Measurements from ENCODE around the gene ADGRF3.

Gene ADGRF3, protein sequence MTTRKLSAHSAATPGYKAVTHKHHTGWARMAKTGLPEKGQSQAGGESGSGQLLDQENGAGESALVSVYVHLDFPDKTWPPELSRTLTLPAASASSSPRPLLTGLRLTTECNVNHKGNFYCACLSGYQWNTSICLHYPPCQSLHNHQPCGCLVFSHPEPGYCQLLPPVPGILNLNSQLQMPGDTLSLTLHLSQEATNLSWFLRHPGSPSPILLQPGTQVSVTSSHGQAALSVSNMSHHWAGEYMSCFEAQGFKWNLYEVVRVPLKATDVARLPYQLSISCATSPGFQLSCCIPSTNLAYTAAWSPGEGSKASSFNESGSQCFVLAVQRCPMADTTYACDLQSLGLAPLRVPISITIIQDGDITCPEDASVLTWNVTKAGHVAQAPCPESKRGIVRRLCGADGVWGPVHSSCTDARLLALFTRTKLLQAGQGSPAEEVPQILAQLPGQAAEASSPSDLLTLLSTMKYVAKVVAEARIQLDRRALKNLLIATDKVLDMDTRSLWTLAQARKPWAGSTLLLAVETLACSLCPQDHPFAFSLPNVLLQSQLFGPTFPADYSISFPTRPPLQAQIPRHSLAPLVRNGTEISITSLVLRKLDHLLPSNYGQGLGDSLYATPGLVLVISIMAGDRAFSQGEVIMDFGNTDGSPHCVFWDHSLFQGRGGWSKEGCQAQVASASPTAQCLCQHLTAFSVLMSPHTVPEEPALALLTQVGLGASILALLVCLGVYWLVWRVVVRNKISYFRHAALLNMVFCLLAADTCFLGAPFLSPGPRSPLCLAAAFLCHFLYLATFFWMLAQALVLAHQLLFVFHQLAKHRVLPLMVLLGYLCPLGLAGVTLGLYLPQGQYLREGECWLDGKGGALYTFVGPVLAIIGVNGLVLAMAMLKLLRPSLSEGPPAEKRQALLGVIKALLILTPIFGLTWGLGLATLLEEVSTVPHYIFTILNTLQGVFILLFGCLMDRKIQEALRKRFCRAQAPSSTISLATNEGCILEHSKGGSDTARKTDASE

DNA sequence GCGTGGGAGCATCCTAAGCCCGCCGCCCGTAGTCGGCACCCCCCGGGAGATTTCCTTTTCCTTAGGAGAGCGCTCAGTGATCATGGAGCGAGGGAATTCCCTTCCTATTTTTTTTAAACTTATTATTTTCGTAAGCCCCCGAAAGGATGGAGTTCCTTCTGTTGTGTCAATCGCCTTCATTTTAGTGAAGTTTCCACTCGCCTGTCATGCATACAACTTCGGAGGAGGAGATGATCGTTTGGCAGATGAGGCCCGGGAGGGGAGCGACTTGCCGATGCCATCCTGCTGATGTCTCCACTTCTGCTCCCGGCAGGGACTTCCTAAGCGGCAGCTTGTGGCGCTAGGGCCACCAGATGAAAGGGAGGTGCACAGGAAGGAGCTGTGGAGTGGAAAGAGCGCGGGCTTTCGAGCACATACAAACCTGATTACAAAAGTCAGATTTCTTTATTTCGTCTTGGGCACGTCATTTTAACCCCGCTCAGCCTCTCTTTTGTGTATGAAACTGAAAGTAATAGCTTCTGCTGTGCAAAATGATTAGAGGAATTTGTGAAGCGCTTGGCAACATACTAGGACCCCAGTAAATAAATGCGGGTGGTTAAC lies at the start of gene ADGRF3:
ADGRF3 (minus strand) TSS at position 336 of the 600 bp plus-strand sequence. CDS start 555 bp downstream, outside the sequence.
- H3K4me3 ChIP-seq (replicated peaks; ENCODE audit: low read depth, low read length) = peak within 1 kb of the TSS; percentile 95
- TF ChIP-seq, protein P1, sequence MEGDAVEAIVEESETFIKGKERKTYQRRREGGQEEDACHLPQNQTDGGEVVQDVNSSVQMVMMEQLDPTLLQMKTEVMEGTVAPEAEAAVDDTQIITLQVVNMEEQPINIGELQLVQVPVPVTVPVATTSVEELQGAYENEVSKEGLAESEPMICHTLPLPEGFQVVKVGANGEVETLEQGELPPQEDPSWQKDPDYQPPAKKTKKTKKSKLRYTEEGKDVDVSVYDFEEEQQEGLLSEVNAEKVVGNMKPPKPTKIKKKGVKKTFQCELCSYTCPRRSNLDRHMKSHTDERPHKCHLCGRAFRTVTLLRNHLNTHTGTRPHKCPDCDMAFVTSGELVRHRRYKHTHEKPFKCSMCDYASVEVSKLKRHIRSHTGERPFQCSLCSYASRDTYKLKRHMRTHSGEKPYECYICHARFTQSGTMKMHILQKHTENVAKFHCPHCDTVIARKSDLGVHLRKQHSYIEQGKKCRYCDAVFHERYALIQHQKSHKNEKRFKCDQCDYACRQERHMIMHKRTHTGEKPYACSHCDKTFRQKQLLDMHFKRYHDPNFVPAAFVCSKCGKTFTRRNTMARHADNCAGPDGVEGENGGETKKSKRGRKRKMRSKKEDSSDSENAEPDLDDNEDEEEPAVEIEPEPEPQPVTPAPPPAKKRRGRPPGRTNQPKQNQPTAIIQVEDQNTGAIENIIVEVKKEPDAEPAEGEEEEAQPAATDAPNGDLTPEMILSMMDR (IDR thresholded peaks at IDR 0.05; ENCODE audit: low read length, missing control alignments) = no peak
- DNase-seq (ENCODE audit: low read depth) = no peak

DNA sequence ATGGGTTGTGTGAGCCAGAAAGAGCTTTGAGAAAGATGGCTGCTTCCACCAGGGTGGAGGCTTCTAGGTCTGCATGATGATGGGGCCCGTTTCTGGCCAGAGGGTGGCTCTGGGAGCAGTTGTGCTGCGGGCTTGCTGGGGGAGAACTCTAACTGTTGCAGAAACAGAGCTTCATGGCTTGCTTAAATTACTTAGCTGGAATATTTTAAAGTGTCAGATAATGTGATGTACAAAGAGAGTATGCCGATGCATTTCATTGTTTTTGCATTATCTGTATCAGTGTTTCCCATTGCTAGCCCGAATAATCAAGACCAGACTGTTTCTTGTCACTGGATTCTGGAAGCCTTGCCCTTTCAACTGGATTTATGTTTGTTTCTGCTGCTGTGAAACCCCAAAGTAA lies 48.8 kb upstream of the ADGRF3 start:
- H3K4me3 ChIP-seq (replicated peaks; ENCODE audit: low read depth, low read length) = no peak overlapping the region
- TF ChIP-seq, protein P1 (IDR thresholded peaks at IDR 0.05; ENCODE audit: low read length, missing control alignments) = no peak
- DNase-seq (ENCODE audit: low read depth) = no peak

DNA sequence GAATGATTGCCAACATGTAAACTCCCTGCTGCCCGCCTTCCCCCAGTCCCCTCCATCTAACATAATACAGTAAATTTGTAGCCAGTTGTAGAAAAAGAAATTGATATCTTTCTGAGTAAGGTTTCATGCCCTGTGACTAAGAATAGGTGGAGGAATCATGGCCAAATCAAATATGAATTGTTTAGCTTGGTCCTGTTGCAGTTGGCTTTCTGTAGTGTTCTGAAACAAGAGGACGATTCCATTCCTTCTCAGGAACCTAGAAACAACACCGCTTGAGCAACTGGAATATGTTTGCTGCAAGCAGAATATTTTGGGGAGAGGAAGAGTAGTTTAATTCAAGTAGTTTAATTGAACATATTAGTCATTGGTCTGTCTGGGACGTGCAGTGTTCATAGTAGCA lies 48.1 kb upstream of the ADGRF3 start:
- TF ChIP-seq, protein P1 (IDR thresholded peaks at IDR 0.05; ENCODE audit: low read length, missing control alignments) = no peak
- no peak overlapping the region for H3K4me3 ChIP-seq (replicated peaks; ENCODE audit: low read depth, low read length)
- no peak for DNase-seq (ENCODE audit: low read depth)

DNA sequence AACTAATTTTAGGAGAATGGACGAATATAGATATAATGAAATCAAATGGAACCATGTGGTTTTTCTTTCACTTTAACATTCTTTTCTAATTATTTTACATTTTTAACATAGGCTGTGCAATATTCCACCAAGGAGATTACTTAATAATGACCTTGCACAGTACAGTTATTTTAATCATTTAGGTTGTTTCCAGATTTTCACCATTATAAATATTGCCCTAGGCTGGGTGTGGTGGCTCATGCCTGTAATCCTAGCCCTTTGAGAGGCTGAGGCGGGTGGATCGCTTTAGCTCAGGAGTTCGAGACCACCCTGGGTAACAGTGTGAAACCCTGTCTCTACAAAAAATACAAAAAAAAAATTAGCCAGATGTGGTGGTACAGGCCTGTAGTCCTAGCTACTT lies 40.6 kb upstream of the ADGRF3 start:
- DNase-seq (ENCODE audit: low read depth) = no peak

DNA sequence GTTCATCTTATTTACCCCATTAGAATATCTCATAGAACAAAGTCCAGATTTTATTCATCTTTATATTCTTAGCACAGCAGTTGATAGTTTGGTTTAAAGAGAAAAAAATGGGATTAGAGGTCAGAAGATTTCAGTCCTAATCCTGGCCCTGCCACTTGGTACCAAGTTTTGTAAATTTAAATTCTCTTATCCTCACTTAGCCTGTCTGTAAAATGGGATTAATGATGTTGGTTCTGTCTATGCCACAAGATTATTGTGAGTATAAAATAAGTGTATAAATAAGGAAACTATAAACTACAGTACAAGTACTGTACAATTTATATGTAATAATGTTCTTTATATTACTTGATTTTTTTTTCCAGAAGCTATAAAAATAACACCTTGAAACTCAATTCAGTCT lies 38.0 kb upstream of the ADGRF3 start:
- no peak overlapping the region for H3K4me3 ChIP-seq (replicated peaks; ENCODE audit: low read depth, low read length)
- no peak for DNase-seq (ENCODE audit: low read depth)
- TF ChIP-seq, protein P1 (IDR thresholded peaks at IDR 0.05; ENCODE audit: low read length, missing control alignments) = no peak

More for the DNA sequence above, 40.6 kb upstream of the ADGRF3 start:
- H3K4me3 ChIP-seq (replicated peaks; ENCODE audit: low read depth, low read length) = no peak overlapping the region
- TF ChIP-seq, protein P1 (IDR thresholded peaks at IDR 0.05; ENCODE audit: low read length, missing control alignments) = no peak

DNA sequence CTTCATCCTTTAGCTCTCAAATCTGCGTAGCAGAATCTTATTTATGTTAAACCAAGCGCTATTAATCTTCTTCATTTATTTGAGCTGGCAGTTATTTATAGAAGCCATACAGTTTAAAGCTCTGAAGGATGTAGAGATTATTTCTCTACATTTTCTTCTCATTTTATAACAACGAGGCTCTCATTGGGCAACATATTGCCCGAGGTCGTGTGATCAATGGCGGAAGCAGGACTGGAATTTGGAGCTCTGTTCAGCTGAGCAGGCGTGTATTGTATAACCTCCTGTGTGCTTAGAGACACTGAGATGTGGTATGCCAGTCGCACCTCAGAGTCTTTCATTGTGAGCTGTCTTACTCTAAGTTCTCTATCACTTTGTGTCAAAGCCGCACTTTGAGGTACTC lies 37.6 kb upstream of the ADGRF3 start:
- DNase-seq (ENCODE audit: low read depth) = no peak
- TF ChIP-seq, protein P1 (IDR thresholded peaks at IDR 0.05; ENCODE audit: low read length, missing control alignments) = no peak
- H3K4me3 ChIP-seq (replicated peaks; ENCODE audit: low read depth, low read length) = no peak overlapping the region

Measured in fibroblast of pulmonary artery (primary cell).